C4-2B (cell line): ENCODE data around the gene SPRR2D.

Experiments used
- CTCF ChIP-seq: fragments of 450-650 bp; conservative IDR thresholded peaks from 2 replicates; pipeline ENCODE4 v1.5.1; 2017; ENCODE audit warnings: mild to moderate bottlenecking
- ZFX ChIP-seq: fragments of 450-650 bp; IDR thresholded peaks from 2 replicates; pipeline ENCODE4 v1.6.1; 2017

DNA sequence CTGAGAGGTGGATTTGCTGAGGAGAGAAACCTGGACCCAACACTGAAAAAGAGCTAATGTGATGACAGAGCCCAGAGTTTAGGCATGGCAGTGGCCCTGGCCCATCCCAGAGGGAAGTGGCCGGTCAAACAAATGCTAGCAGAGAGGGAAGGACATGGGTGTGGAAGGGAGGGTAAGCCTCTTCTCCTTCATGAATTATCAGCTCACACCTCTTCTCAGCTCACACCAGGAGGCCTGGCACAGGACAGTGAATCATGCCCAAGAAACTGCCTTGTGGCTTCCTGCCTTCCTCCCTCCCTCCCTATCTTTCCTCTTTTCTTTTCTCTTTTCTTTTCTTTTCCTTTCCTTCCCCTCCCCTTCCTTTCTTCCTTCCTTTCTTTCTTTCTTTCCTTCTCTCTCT is 40.6 kb downstream of the SPRR2D start:
- TF ChIP-seq CTCF (no peak), ZFX (no peak)
